NCI-H345 treated with DMSO at 0.1 percent for 48 hours (cell line): ENCODE data around the gene RHBDD2.
A peak's percentile ranks its signal among the peaks of the same experiment; 100 is the strongest.
"Not testable (repeated sequence)": the region's sequence is repeated elsewhere in the genome, so short reads cannot be mapped to it uniquely, and the experiment has no call there.

Experiments
- DNase-seq: peaks from one replicate; lab custom pipeline; 2025; ENCODE audit not compliant: unreplicated experiment; lab: John Stamatoyannopoulos, UW

RHBDD2 gene

DNA sequence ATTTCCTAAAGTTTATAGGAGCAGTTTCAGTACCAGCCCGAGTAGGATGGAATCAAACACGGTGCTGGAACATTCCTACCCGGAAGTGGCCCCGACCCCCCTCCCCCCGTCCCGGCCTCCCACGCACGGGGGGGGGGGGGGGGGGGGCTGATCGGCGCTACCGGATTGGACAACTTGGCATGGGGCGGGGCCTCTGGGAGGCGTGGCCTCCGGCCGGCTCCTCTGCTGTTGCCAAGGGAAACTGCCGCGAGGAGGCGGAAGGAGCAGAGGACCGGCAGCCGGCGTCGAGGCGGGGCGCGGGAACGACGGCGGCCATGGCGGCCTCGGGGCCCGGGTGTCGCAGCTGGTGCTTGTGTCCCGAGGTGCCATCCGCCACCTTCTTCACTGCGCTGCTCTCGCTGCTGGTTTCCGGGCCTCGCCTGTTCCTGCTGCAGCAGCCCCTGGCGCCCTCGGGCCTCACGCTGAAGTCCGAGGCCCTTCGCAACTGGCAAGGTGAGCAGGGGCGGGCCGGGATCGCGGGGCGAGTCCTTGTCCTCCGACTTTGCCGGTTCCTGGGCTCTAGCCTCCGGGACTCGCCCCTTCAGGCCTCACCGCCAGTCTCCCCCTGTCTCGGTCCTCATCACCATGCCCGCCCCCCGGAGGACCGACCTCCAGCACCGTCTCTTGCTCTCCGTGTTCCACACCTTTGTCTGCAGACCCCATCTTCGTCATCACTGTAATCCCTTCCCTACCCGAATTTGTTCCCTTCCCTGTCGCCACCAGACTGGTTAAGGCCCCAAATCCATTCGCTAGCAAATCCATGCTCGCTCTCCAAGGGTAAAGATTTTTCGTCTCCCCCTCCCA lies at the start of gene RHBDD2:
Gene RHBDD2 (plus strand): TSS at position 266 of the 843 bp plus-strand sequence. CDS start 49 bp downstream, at position 315.
- peak; percentile 75 for DNase-seq

DNA sequence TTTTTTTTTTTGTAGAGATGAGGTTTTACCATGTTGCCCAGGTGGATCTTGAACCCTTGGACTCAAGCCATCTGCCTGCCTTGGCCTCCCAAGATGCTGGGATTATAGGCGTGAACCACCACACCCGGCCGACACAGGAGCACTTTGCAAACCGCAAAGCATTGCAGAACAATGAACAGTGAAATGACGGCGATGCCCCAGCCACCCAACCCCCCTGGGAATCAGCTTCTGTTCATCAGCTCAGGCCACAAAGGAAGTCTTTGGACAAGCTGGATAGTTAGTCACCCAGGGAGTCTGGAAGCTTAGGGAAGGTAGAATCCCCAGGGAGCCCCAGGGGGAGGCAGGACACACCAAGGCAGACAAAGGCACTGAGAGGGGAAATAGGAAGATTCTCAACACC lies 49.2 kb upstream of the RHBDD2 start:
- DNase-seq = not testable (repeated sequence)

DNA sequence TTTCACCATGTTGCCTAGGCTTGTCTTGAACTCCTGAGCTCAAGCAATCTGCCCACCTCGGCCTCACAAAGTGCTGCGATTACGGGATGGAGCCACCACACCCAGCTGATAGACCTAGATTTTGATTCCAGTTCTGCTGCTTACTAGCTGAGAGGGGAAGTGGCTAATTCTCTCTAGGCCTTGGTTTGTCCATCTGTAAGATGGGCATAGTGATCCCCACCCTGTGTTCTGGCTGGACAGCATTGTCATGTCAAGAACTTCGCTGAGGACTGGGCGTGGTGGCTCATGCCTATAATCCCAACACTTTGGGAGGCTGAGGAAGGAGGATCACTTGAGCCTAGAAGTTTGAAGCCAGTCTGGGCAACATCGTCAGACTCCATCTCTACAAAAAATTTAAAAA lies 47.9 kb upstream of the RHBDD2 start:
- no peak for DNase-seq

DNA sequence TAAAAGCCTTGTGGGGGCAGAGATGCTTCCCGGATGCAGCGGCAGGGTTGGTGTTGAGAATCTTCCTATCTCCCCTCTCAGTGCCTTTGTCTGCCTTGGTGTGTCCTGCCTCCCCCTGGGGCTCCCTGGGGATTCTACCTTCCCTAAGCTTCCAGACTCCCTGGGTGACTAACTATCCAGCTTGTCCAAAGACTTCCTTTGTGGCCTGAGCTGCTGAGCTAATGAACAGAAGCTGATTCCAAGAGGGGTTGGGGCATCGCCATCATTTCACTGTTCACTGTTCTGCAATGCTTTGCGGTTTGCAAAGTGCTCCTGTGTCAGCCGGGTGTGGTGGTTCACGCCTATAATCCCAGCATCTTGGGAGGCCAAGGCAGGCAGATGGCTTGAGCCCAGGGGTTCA lies 45.2 kb upstream of the RHBDD2 start:
- not testable (repeated sequence) for DNase-seq

DNA sequence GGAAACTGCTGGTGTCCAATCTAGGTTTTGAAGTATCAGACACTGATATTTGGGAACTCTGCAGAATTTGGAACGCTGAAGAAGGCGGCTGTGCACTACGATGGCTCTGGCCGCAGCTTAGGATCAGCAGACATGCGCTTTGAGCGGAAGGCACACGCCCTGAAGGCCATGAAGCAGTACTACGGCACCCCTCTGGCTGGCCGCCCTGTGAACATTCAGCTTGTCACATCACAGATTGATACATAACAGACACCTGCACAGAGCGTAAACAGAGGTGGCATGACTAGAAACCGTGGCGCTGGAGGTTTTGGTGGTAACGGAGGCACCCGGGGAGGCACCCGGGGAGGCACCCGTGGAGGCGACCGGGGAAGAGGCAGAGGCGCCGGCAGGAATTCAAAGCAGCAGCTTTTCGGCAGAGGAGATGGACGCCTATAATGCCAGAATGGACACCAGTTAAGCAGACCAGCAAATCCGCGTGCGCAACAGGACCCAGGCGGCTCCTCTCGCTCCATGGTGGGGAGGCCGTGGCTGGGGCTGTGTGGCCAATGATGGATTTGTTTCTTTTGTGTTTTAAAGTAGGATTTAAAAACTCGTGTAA lies 43.0 kb upstream of the RHBDD2 start:
- no peak for DNase-seq

DNA sequence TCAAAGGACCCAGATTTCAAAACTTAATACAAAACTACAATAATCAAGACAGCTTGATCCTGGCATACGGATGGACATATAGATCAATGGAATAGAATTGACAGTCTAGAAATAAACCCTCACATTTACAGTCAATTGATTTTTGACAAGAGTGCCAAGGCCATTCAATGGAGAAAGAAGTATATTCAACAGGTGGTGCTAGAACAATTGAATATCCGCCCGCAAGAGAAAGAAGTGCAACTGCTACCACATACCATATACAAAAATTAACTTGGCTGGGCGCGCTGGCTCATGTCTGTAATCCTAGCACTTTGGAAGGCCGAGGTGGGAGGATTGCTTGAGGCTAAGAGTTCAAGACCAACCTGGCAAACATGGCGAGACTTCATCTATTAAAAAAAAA lies 42.0 kb upstream of the RHBDD2 start:
- no peak for DNase-seq

DNA sequence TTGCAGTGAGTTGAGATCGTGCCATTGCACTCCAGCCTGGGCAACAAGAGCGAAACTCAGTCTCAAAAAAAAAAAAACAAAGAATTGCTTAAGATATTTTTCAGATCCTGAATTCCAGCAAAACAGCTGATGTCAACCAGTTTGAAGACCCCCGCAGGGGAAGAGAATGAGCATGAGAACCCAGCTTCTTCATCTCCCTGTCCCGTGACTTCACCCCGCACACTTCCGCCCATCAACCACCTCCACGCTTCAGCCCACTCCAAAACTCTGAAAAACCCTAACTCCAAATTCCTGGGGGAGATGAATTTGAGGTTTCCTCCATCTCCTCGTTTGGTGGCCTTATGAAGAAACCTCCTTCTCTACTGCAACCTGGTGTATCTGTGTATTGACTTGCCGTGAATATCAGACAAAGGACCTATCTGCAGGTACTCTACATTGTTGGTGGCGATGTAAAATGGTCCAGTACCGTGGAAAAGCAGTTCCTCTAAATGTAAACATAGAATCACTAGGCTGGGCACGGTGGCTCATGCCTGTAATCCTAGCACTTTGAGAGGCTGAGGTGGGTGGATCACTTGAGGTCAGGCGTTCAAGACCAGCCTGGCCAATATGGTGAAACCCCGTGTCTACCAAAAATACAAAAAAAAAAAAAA lies 40.4 kb upstream of the RHBDD2 start:
- not testable (repeated sequence) for DNase-seq

DNA sequence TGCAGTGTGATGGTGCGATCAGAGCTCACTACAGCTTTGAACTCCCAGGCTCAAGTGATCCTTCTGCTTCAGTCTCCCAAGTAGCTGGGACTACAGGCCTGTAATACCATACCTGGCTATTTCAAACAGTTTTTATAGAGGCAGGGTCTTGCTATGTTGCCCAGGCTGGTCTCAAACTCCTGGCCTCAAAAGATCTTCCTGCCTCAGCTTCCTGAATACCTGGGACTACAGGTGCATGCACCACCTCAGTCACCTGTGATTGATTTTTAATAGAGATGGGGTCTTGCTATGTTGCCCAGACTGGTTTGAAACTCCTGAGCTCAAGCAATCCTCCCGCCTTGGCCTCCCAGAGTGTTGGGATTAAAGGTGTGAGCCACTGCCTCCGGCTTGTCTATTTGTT lies 38.8 kb upstream of the RHBDD2 start:
- no peak for DNase-seq

DNA sequence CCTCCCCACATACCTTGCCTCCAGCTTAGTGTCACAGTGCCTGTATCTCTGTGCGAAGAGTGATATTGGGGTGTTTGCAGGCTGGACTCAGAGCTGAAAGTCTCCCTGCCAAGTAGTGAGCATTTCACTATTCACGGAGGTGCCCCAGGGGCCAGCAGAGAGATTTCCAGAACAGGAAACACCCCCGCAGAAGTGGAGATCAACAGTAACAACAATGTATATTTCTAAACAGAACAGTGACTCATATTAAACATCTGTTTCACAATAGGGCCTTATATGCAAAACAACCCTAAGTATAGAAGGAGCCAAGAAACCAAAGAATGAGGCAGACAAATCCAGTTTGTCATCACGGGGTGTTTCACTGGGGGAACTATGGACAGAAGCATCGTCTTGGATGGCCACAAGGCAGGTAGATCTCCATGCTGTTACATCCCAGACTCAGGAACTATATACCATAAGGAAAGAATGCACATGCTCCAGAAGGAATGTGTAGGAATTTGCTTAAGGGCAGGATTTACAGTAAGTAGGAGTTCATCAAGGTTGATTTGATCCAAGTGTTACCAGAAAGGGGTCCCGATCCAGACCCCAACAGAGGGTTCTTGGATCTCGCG lies 35.9 kb upstream of the RHBDD2 start:
- DNase-seq = no peak

DNA sequence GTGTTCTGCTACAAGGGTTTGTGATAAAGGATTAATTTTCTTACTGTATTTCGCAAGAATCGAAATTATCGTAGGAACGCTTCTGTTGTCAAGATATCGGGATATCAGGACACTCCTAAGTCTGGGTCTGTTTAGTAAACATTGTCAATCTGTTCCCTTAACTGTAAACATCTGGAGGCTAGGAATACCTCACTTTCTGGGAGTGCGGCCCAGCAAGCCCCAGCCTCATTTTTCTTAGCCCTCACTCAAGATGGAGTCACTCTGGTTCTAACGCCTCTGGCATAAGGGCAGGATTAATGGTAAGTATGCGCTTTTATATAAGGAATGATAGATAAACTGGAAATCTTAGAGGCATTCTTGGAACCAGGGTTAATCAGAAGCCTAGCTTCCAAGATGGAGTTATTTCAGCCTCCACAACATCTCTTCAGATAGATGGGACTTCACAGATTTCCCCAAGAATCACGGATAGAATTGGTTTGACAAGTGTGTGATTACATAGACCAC lies 35.2 kb upstream of the RHBDD2 start:
- DNase-seq = no peak

DNA sequence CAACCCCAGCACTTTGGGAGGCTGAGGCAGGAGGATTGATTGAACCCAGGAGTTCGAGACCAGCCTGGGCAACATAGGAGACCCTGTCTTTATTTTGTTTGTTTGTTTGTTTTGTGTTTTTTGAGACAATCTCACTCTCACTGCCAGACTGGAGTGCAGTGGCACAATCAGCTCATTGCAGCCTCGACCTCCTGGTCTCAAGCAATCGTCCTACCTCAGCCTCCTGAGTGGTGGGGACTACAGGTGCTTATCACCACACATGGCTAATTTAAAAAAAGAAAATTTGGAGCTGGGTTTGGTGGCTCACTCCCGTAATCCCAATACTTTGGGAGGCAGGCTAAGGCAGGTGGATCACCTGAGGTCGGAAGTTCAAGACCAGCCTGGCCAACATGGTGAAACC lies 34.7 kb upstream of the RHBDD2 start:
- no peak for DNase-seq

DNA sequence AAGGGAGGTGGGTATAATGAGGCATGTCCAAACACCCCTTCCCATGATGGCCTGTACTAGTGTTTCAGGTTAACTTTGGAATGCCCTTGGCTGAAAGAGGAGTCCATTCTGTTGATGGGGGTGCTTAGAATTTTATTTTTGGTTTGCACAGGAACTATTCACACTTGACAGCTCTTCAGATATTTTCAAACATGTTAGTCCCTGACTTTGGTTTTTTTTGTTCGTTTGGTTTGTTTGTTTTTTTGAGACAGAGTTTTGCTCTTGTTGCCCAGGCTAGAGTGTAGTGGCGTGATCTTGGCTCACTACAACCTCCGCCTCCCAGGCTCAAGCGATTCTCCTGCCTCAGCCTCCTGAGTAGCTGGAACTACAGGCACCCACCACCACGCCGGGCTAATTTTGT lies 33.7 kb upstream of the RHBDD2 start:
- DNase-seq = not testable (repeated sequence)

DNA sequence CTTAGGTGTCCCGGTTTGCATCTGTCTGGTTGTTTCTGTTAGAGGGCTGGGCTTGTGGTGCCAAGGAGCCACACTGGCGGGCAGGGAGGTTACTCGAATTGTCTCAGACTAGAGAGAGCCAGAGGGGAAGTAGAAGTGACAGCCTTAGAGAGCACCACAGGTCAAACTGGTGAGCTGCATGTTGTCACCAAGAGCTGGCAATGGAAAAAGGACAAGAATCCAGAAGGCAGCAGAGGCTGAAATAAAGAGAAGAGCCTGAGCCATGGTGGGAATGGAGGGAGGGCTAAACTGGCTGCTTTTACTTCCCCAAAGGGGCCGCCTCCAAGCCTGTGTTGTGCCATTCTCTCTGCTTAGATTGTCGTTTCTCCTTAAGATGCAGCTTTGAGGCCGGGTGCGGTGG lies 31.1 kb upstream of the RHBDD2 start:
- no peak for DNase-seq

DNA sequence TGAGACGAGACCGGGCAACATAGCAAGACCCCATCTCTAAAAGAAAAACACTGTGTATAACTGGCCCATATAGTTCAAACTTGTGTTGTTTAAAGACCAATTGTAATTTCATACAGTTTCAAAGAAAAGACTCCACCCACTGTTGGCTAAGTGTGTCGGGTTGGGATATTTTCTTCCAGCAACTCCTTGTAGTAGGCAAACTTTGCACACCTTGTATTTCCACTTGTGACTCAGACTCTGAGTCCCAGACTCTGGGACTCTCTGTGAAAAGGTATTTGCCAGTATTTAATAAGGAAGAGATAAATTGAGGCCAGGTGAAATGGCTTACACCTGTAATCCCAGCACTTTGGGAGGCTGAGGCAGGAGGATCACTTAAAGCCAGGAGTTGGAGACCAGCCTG lies 29.3 kb upstream of the RHBDD2 start:
- DNase-seq = no peak

DNA sequence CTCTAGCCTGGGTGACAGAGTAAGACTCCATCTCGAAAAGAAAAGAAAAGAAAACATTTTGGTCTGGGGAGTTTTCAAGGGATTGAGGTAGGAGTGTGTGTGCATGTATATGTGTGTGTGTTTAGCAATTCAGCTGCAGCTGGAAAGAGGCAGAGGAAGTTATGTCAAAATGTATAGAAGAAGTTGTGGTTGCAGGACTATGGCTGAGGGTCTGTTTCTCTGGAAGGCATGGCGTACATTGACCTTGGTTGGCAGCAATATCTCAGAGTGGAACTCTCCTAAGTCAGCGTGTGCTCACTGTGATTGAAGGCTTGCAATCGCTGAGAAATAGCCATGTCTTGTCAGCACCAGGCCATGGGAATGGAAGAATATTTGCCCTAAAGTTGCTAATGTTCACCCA lies 28.6 kb upstream of the RHBDD2 start:
- DNase-seq = no peak

DNA sequence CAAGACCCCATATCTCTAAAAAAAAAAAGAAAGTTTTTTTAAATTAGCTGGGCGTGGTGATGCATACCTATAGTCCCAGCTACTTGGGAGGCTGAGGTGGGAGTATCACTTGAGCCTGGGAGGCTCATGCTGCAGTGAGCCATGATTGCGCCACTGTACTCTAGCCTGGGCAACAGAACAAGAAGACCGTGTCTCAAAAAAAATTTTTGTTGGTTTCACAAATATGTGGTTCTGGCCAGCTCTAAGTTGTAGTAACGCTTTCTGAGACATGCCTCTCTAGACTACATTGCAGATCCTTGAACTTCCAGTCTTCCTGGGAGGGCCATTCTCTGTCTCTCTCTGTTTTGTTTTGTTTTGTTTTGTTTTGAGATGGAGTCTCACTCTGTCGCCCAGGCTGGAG lies 24.6 kb upstream of the RHBDD2 start:
- DNase-seq = no peak

DNA sequence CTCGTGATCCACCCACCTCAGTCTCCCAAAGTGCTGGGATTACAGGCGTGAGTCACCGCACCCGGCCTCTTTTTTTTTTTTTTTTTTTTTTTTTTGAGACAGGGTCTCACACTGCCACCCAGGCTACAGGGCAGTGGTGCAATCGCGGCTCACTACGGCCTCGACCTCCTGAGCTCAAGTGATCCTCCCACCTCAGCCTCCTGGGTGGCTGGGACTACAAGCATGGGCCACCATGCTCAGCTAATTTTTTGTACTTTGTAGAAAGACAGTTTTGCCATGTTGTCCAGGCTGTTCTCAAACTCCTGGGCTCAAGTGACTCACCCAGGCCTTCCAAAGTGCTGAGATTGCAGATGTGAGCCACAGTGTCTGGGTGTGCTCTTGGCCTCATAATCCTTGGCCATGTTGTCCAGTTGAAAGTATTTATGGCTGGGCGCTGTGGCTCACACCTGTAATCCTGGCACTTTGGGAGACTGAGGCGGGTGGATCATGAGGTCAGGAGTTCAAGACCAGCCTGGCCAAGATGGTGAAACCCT lies 24.0 kb upstream of the RHBDD2 start:
- DNase-seq = not testable (repeated sequence)

DNA sequence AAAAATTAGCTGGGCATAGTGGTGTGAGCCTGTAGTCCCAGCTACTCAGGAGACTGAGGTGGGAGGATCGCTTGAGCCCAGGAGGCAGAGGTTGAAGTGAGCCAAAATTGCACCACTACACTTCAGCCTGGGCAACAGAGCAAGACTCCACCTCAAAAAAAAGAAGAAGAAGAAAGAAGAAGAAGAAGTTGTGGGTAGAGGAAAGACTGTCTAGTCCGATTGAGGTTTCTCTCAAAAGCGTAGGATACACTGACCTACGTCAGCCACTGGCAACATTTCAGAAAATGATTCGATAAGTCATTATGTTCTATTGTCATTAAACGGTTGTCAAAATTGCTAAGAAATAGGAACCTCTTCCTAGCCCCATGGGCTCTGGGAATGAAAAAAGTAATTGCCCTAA lies 22.3 kb upstream of the RHBDD2 start:
- no peak for DNase-seq

DNA sequence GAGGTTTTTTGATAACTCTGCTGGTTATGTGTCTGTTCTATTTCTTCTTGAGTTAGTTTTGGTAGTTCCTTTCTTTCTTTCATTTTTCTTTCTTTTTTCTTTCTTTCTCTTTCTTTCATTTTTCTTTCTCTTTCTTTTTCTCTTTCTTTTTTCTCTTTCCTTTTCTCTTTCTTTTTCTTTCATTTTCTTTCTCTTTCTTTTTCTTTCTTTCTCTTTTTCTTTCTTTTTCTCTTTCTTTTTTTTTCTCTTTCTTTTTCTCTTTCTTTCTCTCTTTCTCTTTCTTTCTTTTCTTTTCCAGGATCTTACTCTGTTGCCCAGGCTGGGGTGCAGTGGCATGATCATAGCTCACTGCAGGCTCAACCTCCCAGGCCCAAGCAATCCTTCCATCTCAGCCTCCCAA lies 20.4 kb upstream of the RHBDD2 start:
- no peak for DNase-seq

DNA sequence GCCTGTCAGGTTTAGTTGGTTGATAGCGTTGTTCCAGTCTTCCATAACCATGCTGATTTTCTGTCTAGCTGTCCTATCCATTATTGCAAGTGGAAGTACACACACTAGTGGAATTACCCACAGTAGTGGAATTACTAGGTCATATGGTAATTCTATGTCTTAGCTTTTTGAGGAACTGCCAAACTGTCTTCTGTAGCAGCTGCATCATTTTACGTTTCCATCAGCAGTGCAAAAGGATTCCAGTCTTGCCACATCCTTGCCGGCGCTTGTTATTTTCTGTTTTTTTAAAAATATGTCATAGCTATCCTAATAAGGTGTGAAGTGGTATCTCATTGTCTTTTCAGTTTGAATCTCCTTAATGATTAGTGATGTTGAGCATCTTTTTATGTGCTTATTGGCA lies 17.2 kb upstream of the RHBDD2 start:
- no peak for DNase-seq

DNA sequence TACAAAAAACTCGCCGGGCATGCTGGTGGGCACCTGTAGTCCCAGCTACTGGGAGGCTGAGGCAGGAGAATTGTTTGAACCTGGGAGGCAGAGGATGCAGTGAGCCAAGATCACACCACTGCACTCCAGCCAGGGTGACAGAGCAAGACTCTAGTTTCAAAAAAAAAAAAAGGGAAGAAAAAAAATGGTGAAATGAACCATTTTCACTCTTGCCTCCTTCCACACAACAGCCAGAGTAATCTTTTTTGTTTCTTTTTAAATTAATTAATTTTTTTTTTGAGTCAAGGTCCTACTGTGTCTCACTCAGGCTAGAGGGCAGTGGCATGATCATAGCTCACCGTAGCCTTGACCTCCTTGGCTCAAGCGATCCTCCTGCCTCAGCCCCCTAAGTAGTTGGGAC lies 14.6 kb upstream of the RHBDD2 start:
- not testable (repeated sequence) for DNase-seq
